NCI-H460 (cell line): ENCODE measurements around the gene PLEKHF1. TPM values are rescaled to one million over a fixed set of nuclear protein-coding genes. Genes with fewer than 3 reads are reported as not detected.
"Not testable (repeated sequence)": the region's sequence is repeated elsewhere in the genome, so short reads cannot be mapped to it uniquely, and the experiment has no call there.

ENCODE experiments used
- DNase-seq: peaks from one replicate; pipeline ENCODE4 v3.0.0-alpha.2; 2016; ENCODE audit warnings: low read depth; ENCODE audit errors: extremely low read depth
- total RNA-seq: library from RNA; depleted of rRNA; stranded (reverse); fragments of >200 nt; shearing (Covaris generic); gene quantifications from 2 replicates; pipeline ENCODE4 v1.2.3, GENCODE V29; 2014

Gene PLEKHF1
- total RNA-seq, 1 experiment from 2014 or later: 1.7 TPM

DNA sequence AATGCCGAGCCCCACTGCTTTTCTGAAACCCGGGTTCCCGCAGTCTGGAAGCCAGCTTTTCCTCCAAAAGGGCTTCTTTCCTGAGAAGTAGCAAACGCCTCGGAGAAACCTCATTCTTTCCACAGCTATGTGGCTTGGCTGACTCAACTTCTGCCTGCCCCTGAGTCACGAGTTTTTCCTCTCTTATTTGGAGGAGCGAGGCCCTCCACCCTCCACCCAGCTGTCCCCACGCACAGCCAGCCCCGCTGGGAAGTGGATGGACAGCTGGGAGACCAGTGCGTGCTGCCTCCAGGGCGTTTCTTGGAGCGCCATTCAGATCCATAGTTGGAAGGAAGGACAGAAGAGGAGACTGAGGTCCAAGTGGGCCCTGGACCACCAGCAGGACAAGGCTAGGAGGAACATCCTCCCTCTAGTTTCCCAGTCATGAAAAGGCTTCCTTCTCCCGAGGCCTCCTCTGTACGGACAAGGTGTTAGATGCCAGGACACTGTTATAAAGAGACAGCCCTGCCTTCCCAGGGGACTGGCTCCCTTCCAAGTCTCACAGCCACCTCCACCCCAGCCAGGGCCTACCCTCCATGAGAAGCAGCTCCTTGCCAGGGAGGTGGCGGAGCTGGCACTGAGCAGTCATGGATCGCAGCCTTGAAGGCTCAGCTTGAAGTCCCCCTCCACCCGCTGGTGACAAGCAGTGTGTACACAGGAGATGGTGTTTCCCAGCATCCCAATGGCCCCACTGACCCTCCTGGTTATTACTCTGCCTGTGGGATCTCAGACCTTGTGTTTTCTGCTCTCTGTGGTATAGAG, 2.5 kb upstream of the PLEKHF1 start:
- DNase-seq: no peak

- no peak for DNase-seq
These were observed 1.2 kb upstream of the PLEKHF1 start for GRCh38 chr19:29663861-29664752.

- DNase-seq: no peak
These were observed 477 bp upstream of the PLEKHF1 start for GRCh38 chr19:29664753-29665214.

DNA sequence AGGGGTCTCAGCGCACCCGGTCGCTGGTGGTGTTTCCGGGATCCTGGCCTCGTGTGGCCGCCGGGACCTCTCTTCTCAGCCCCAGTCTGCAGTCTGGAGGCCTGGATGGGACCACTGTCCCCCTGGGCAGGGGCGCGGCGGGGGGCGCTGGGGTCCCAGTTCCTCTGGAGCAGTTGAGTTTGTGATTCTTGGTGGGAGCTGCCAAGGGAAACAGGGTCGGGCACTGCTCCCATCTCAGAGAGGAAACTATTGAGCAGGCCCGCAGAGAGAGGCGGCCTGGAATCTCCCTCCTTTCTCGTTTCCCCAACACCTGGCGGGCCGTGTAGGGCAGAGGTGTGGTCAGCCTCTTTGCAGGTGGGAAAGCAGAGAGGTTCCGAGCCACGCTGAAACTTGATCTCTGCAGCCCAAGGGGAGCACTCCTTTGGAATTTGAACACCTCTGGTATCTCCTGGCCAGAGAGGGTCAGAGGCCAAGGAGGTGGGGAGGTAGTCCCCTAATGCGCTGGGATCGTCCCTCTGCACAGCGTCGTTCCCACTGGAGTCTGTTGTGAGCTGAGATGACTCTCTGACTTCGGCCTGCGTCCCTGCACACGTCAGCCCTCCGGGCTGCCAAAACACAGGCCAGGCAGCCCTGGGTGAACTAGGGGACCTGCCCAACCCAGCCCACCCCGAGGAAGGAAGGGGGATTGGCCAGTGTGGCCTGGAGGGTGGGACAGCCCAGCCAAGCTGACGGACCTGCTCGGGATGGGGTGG, 741 bp downstream of the PLEKHF1 start:
- no peak for DNase-seq

GRCh38 chr19:29666578-29667386, 1.5 kb downstream of the PLEKHF1 start:
- no peak for DNase-seq

DNA sequence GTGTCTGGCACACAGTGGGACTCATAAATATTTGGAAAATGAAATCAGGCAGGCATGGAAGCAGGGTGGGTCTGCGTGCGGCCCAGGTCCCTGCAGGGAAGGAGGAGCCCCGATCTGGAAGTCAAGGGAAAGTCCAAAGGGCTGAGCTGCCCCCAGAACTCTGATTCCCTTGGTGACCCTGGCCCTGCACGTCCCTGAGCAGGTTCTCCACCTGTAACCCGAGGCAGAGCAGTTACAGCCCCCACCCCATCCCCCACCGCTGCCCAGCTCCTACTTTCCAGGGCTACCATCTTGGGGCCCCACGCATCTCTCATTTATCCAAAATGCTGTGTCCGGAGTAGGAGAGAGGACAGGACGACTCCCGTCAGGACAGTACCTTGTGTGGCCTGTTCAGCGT, 2.1 kb downstream of the PLEKHF1 start:
- DNase-seq: no peak

- no peak for DNase-seq
These were observed 2.7 kb downstream of the PLEKHF1 start for GRCh38 chr19:29667901-29668341.

- no peak for DNase-seq
These were observed 3.7 kb downstream of the PLEKHF1 start for GRCh38 chr19:29668746-29669609.

DNA sequence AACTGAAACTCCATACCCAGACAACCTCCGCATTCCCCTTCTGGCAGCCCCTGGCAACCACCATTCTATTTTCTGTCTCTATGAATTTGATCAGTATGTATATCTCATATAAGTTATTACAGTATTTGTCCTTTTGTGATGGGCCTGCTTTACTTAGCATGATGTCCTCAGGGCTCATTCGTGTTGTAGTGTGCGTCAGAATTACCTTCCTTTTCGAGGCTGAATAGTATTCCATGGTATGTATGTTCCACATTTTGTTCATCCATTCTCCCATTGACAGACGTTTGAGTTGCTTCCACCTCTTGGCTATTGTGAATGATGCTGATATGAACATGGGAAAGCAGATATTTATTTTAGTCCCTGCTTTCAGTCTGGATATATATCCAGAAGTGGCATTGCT, 5.0 kb downstream of the PLEKHF1 start:
- DNase-seq: no peak

DNA sequence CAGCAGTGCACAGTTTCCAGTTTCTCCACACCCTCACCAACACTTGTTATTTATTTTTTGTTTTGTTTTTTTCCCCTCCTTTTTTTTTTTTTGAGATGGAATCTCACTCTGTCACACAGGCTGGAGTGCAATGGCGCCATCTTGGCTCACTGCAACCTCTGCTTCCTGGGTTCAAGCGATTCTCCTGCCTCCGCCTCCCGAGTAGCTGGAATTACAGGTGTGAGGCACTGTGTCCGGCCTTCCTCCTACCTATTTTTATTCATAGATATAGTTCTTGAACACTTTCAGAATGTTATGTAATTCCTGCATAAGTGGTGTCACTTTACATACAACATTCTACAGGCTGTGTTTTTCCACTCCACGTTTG, 5.7 kb downstream of the PLEKHF1 start:
- not testable (repeated sequence) for DNase-seq

- DNase-seq: no peak
These were observed 6.3 kb downstream of the PLEKHF1 start for GRCh38 chr19:29671393-29672160.

DNA sequence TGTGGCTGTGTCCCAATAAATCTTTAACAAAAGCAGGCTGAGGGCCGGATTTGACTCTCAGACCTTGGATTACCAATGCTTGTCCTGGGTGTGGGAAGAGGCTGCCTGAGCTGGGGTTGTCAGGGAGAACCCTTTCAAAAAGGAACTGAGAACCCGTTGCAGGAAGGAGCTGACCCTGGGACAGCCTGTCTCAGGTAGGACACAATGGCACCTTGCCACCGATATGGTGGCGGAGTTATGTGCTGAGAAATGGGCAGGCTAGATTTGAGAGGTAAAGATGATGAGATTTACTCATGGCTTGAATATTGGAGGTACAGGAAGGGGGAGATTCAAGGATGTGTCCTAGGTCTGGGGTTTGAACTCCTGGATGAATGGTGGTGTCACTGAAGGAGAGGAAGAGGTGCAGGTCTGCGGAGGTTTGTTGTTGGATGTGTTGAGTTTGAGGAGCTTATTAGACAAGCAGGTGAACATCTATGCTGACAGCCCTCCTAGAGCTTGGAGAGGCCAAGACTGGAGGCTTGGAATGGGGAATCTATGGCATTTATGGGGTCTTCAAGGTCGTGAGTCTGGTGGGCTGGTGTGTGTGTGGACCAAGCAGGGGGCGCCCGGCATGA, 7.2 kb downstream of the PLEKHF1 start:
- no peak for DNase-seq

DNA sequence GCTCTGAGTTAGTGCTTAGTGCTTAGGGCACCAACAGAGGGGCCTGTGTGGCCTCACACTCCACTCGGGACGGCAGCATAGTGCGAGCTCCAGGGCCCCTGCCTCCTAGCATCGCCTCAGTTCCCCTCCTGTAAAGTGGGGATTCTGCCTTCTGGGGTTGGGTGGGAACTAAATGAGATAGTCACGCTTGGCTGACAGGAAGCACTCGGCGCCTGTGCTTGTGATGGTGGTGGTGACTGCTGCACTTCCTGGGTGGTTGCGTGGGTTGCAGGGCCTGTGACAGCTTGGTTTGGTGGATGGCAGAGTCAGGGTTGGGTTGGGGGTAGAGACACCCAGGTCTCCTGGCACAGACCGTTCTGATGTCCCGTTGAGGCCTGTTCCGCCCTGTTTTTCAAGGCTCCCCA, 7.7 kb downstream of the PLEKHF1 start:
- no peak for DNase-seq

DNA sequence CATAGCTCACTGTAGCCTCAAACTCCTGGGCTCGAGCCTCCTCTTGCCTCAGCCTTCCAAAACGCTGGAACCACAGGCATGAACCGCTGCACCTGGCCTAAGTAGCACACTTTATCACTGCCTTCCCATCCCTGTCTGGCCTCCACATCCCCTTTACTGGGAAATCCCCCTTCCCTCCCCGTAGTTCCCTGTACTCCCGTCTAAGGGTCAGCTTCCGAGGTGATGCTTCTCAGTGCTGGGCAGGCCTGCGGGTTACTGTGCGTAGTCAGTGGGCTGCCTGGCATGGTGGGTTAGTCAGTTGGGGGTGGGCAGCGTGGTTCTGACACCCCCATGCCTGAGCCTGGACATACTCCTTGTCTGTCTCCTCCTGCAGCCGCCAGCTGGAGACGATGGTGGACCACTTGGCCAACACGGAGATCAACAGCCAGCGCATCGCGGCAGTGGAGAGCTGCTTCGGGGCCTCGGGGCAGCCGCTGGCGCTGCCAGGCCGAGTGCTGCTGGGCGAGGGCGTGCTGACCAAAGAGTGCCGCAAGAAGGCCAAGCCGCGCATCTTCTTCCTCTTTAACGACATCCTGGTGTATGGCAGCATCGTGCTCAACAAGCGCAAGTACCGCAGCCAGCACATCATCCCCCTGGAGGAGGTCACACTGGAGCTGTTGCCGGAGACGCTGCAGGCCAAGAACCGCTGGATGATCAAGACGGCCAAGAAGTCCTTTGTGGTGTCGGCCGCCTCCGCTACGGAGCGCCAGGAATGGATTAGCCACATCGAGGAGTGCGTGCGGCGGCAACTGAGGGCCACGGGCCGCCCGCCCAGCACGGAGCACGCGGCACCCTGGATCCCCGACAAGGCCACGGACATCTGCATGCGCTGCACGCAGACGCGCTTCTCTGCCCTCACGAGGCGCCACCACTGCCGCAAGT, 8.4 kb downstream of the PLEKHF1 start:
- DNase-seq: no peak

- DNase-seq: no peak
These were observed 9.3 kb downstream of the PLEKHF1 start for GRCh38 chr19:29674374-29675119.

DNA sequence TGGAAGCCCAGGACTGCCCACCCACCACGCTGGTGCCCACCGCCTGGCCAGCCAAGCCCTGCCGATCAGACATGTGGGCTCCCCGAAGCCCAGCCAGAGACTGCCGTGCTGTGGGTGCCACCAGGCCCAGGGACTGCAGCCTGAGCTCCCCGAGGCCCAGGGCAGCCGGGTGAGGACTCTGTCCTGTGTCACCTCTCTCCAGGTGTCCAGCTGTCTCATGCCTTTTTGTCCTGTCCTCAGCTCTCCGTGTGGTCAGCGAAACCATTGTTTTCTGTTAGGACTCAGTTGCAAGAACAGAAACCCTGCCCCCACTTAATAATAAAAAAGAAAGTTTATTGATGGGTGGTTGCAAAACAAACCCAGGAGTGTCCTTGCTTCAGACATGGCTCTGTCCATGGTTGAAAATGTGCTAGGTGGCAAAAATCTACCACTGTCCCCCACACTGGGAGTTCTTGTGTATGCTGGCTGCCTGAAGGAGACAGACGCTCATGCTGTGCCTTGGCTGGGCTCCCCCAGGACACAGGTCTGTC, 9.9 kb downstream of the PLEKHF1 start:
- no peak for DNase-seq
